Measurements from ENCODE around the gene PAM16.

GRCh38 chr16:4366016-4366415, 14.9 kb upstream of the PAM16 start:
- no peak for TF ChIP-seq PHB (CRISPR knock-in tag; IDR thresholded peaks at IDR 0.05)
- no peak for TF ChIP-seq POLR2AphosphoS5 (IDR thresholded peaks at IDR 0.05; ENCODE audit: control insufficient read depth, insufficient read depth, low read depth, low read length)
- no peak for TF ChIP-seq BHLHE40 (IDR thresholded peaks at IDR 0.05; ENCODE audit: low read length)
- TF ChIP-seq ZNF584 (CRISPR knock-in tag; IDR thresholded peaks at IDR 0.05; ENCODE audit: low read depth), result no peak
- TF ChIP-seq SMC3 (conservative IDR thresholded peaks at IDR 0.05; ENCODE audit: insufficient read depth, low read depth, low read length), result no peak
- TF ChIP-seq CTCF (IDR thresholded peaks at IDR 0.05 in 2 of 3, conservative IDR thresholded peaks at IDR 0.05 in 1 of 3; ENCODE audit: insufficient read depth in 2 of 3, low read depth in 1 of 3, low read length in 3 of 3), result no peak
- no peak for TF ChIP-seq ATF7 (IDR thresholded peaks at IDR 0.05)
- no peak for TF ChIP-seq CHD2 (IDR thresholded peaks at IDR 0.05; ENCODE audit: low read depth, low read length)
- no peak for TF ChIP-seq PATZ1 (CRISPR knock-in tag; IDR thresholded peaks at IDR 0.05; ENCODE audit: borderline replicate concordance)
- no peak for TF ChIP-seq ATF3 (IDR thresholded peaks at IDR 0.05)
- TF ChIP-seq ATF3 (CRISPR knock-in tag; conservative IDR thresholded peaks at IDR 0.05), result no peak

All from K562 (cell line).